OCI-LY7 (cell line): ENCODE data around the gene PPA2.

Experiments used
- EZH2phosphoT487 ChIP-seq: fragments of 200-600 bp; sonication (generic); IDR thresholded peaks from 2 replicates; pipeline ENCODE4 v1.6.1; 2018; ENCODE audit warnings: low read depth, borderline replicate concordance, mild to moderate bottlenecking, mixed run types, antibody characterized with exemption, low read length, moderate library complexity, mixed read lengths
- TF ChIP-seq, protein P1 (sequence below): fragments of 200-600 bp; sonication (generic); conservative IDR thresholded peaks from 2 replicates; pipeline ENCODE4 v1.5.1; 2014; ENCODE audit warnings: mild to moderate bottlenecking, antibody characterized with exemption, low read length, moderate library complexity, mixed read lengths

DNA sequence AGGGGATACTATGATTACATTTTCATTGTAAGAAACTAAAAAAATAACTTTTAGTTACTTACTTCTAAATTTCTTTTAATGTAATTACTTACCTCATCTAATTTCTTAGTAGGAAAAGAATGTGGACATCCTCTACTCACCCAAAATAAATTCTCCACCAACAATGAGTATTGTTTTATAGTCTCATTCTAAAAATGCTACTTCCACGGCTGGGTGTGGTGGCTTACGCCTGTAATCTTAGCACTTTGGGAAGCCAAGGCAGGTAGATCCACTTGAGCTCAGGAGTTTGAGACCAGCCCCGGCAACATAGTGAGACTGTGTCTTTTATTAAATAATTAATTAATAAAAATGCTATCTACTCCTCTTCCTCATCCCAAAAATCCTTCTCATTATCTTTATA, 99.8 kb downstream of the PPA2 start:
- TF ChIP-seq, protein P1, sequence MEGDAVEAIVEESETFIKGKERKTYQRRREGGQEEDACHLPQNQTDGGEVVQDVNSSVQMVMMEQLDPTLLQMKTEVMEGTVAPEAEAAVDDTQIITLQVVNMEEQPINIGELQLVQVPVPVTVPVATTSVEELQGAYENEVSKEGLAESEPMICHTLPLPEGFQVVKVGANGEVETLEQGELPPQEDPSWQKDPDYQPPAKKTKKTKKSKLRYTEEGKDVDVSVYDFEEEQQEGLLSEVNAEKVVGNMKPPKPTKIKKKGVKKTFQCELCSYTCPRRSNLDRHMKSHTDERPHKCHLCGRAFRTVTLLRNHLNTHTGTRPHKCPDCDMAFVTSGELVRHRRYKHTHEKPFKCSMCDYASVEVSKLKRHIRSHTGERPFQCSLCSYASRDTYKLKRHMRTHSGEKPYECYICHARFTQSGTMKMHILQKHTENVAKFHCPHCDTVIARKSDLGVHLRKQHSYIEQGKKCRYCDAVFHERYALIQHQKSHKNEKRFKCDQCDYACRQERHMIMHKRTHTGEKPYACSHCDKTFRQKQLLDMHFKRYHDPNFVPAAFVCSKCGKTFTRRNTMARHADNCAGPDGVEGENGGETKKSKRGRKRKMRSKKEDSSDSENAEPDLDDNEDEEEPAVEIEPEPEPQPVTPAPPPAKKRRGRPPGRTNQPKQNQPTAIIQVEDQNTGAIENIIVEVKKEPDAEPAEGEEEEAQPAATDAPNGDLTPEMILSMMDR: no peak
- no peak for TF ChIP-seq EZH2phosphoT487
